Measurements from ENCODE around the gene CBX2.

CBX2 gene

GRCh38 chr17:79777894-79778503 lies at the start of gene CBX2:
Gene CBX2, plus strand, starts transcription at chr17:79778148. Its CDS starts 88 bp downstream, at chr17:79778236.
- DNase-seq: peak; percentile 88

GRCh38 chr17:79728169-79728907 lies 49.6 kb upstream of the CBX2 start:
- peak; percentile 88 for DNase-seq

- DNase-seq: no peak
Observed at GRCh38 chr17:79728908-79729471, 49.0 kb upstream of the CBX2 start.

- DNase-seq: no peak
Observed at GRCh38 chr17:79729761-79730160, 48.2 kb upstream of the CBX2 start.

- no peak for DNase-seq
Observed at GRCh38 chr17:79730437-79730768, 47.5 kb upstream of the CBX2 start.

GRCh38 chr17:79730769-79731483 lies 47.0 kb upstream of the CBX2 start, which contains the start of gene ENPP7:
Gene ENPP7, plus strand, starts transcription at chr17:79730943. Its CDS starts 197 bp downstream, at chr17:79731140.
- DNase-seq: no peak

- DNase-seq: no peak
Observed at GRCh38 chr17:79732254-79732653, 45.7 kb upstream of the CBX2 start.

GRCh38 chr17:79732804-79733691 lies 44.9 kb upstream of the CBX2 start:
- DNase-seq: no peak

- no peak for DNase-seq
Observed at GRCh38 chr17:79733692-79734070, 44.3 kb upstream of the CBX2 start.

- no peak for DNase-seq
Observed at GRCh38 chr17:79735096-79735495, 42.9 kb upstream of the CBX2 start.

- DNase-seq: no peak
Observed at GRCh38 chr17:79737046-79737921, 40.7 kb upstream of the CBX2 start.

GRCh38 chr17:79737922-79738578 lies 39.9 kb upstream of the CBX2 start:
- DNase-seq: no peak

- DNase-seq: no peak
Observed at GRCh38 chr17:79738643-79739042, 39.3 kb upstream of the CBX2 start.

GRCh38 chr17:79739148-79740062 lies 38.5 kb upstream of the CBX2 start:
- DNase-seq: no peak

- no peak for DNase-seq
Observed at GRCh38 chr17:79740413-79740812, 37.5 kb upstream of the CBX2 start.

GRCh38 chr17:79741401-79741750 lies 36.6 kb upstream of the CBX2 start:
- no peak for DNase-seq

GRCh38 chr17:79741751-79742588 lies 36.0 kb upstream of the CBX2 start:
- peak; percentile 88 for DNase-seq

- DNase-seq: no peak
Observed at GRCh38 chr17:79742589-79742918, 35.4 kb upstream of the CBX2 start.

GRCh38 chr17:79742951-79743476 lies 34.9 kb upstream of the CBX2 start:
- no peak for DNase-seq

All from right forelimb (tissue), 1 donor.